CD4-positive, alpha-beta T cell treated with Interleukin-17A for 4 hours (primary cell): ENCODE data around the gene SLC33A1.

ENCODE experiments used
- DNase-seq: peaks from one replicate; pipeline ENCODE4 v3.0.0-alpha.2; 2020; ENCODE audit warnings: mixed read lengths

The SLC33A1 gene

DNA sequence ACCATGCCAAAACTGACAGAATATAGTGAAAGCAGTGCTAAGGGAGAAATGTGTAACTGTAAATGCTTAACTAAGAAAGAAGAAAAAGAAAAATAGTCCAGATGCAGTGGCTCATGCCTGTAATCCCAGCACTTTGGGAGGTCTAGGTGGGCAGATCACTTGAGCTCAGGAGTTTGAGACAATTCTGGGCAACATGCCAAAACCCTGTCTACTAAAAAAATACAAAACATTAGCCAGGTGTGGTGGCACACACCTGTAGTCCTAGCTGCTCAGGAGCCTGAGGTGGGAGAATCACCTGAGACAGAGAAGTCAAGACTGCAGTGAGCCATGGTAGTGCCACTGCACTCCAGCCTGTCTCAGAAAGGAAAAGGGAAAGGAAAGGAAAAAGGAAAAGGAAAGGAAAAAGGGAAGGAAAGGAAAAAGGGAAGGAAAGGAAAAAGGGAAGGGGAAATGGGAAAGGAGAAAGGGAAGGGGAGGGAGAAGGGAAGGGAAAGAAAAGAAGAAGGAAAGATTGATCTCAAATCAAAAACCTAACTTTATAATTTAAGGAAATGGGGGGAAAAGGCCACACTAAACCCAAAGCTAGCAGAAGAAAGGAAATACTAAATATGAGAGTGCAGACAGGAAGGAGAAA lies 68.4 kb downstream of the SLC33A1 start:
- DNase-seq, result no peak

GRCh38 chr3:155782390-155782953 lies 71.8 kb downstream of the SLC33A1 start:
- DNase-seq, result no peak

DNA sequence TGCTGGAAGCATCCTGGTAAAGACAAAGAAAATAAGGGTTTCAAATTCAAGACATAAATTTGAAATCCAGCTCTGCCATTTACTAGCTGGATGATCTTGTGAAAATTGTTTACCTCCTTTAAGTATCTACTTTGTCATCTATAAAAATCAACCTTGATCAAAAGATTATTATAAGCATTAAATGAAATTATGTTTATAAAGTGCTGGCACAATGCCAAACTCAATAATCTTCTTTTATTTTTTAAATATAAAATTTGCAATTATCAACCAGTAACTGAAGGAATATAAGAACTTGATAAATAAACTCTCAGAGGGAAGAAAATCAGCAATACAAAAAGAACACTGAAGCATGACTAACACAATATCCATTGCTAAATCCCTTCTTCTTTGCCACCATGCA lies 73.9 kb downstream of the SLC33A1 start:
- DNase-seq, result no peak

- DNase-seq, result no peak
Measured at GRCh38 chr3:155778462-155778861, 75.8 kb downstream of the SLC33A1 start.

DNA sequence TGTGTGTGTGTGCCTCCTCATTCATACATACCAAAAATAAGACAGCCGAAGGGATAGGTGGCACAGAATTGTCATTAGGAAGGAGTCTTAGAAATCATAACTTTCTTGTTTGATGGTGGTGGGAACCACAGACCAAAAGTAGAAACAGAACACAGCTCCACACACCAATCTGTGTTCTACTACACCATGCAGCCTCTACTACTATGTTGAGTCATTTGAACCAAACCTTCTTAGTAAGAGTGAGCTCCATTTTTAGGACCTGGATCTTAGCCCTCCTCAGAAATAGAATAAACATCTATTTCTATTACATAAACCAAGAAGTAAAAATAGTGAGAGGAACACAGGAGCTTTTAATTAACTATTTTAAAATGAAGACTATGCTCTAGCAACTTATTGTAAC lies 81.4 kb downstream of the SLC33A1 start:
- DNase-seq, result no peak

GRCh38 chr3:155771126-155771525 lies 83.1 kb downstream of the SLC33A1 start:
- DNase-seq, result no peak
